Activated CD4-positive, alpha-beta T cell treated with anti-CD3 and anti-CD28 coated beads, Interleukin-2, amount 10 ng/mL, durations not matched to agents 7 days and 5 days (primary cell): ENCODE data around the gene MTERF2. TPM values are rescaled to one million over a fixed set of nuclear protein-coding genes. Genes with fewer than 3 reads are reported as not detected.

ENCODE experiments used
- CTCF ChIA-PET: fragments of 350-600 bp; sonication (Branson Sonifier 250); formaldehyde crosslinking; loops from one replicate; lab custom pipeline; 2021; ENCODE audit warnings: antibody characterized with exemption; lab: Charles Lee
- POLR2A ChIA-PET: fragments of 350-600 bp; sonication (Branson Sonifier 250); formaldehyde crosslinking; loops from one replicate; lab custom pipeline; 2021; ENCODE audit warnings: antibody characterized with exemption; lab: Charles Lee
- DNase-seq: peaks from one replicate; pipeline ENCODE4 v3.0.0-alpha.2; 2020
- H3K27ac Mint-ChIP-seq: one replicate; pipeline ENCODE4 v1.8.0; 2021; ENCODE audit warnings: mild to moderate bottlenecking, moderate library complexity, mixed read lengths
- H3K27me3 Mint-ChIP-seq: one replicate; pipeline ENCODE4 v1.8.0; 2021; ENCODE audit warnings: mixed read lengths
- H3K36me3 Mint-ChIP-seq: one replicate; pipeline ENCODE4 v1.8.0; 2021; ENCODE audit warnings: low read depth, mixed read lengths
- H3K4me1 Mint-ChIP-seq: one replicate; pipeline ENCODE4 v1.8.0; 2021; ENCODE audit warnings: mixed read lengths
- H3K4me3 Mint-ChIP-seq: one replicate; pipeline ENCODE4 v1.8.0; 2021; ENCODE audit warnings: mild to moderate bottlenecking, moderate library complexity, mixed read lengths
- H3K9me3 Mint-ChIP-seq: one replicate; pipeline ENCODE4 v1.8.0; 2021; ENCODE audit warnings: mixed read lengths
- total RNA-seq, 2 experiments: library from RNA; stranded (reverse); gene quantifications; one replicate each; pipeline ENCODE4 v1.2.3, GENCODE V29; 2021

MTERF2 gene
- total RNA-seq, 2 experiments from 2014 or later, result 6.8 to 7.7 TPM

GRCh38 chr12:106984588-106985137 lies 2.3 kb downstream of the MTERF2 start:
- Mint-ChIP-seq H3K36me3 (peaks cover 23% of the 10 kb centered on the region), H3K4me3 (no peak overlapping the region), H3K9me3 (peaks cover 5% of the 10 kb centered on the region), H3K27ac (no peak overlapping the region), H3K4me1 (peaks cover 39% of the 10 kb centered on the region), H3K27me3 (no peaks in the 10 kb centered on the region)
- no peak for DNase-seq
- POLR2A ChIA-PET, result no interaction called here
- CTCF ChIA-PET, result interaction anchor here (2.4 kb wide), 1 partner anchor 29 kb away, joined by 6 read pairs; the partner anchor contains the start of gene TMEM263

- CTCF ChIA-PET, result interaction anchor here (2.4 kb wide), 1 partner anchor 26 kb away, joined by 6 read pairs; the partner anchor contains the start of gene TMEM263
- H3K9me3 Mint-ChIP-seq, result peaks cover 5% of the 10 kb centered on the region
- H3K36me3 Mint-ChIP-seq, result peaks cover 29% of the 10 kb centered on the region
- peaks cover 34% of the 10 kb centered on the region for H3K4me1 Mint-ChIP-seq
- no peak overlapping the region for H3K4me3 Mint-ChIP-seq
- H3K27me3 Mint-ChIP-seq, result no peaks in the 10 kb centered on the region
- no peak for DNase-seq
- no peak overlapping the region for H3K27ac Mint-ChIP-seq
- POLR2A ChIA-PET, result no interaction called here
Measured at GRCh38 chr12:106982229-106982628, 4.7 kb downstream of the MTERF2 start.

DNA sequence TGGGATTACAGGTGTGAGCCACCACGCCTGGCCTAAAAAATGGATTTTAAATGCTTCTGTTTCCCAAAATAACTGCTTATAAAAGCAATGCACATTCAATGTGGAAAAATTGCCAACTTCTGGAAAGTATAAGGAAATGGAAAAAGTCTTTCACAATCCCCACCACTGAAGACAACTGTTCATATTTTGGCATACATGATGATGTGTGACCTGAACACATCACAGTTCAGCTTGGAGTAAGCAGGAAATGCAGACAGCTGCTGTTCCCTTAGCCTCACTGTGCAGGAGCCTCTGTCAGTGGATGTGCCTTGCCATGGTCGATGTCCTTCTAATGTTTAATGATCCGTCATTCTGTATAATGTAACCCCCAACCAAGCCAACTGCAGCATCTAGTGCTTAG lies 5.2 kb downstream of the MTERF2 start:
- Mint-ChIP-seq H3K4me1 (peaks cover 31% of the 10 kb centered on the region), H3K36me3 (peaks cover 29% of the 10 kb centered on the region), H3K27ac (no peak overlapping the region), H3K9me3 (peaks cover 5% of the 10 kb centered on the region), H3K4me3 (no peak overlapping the region), H3K27me3 (no peaks in the 10 kb centered on the region)
- POLR2A ChIA-PET, result no interaction called here
- DNase-seq, result no peak
- CTCF ChIA-PET, result interaction anchor here (1.1 kb wide), 1 partner anchor 9 kb away, joined by 5 read pairs; no protein-coding TSS in a partner anchor

DNA sequence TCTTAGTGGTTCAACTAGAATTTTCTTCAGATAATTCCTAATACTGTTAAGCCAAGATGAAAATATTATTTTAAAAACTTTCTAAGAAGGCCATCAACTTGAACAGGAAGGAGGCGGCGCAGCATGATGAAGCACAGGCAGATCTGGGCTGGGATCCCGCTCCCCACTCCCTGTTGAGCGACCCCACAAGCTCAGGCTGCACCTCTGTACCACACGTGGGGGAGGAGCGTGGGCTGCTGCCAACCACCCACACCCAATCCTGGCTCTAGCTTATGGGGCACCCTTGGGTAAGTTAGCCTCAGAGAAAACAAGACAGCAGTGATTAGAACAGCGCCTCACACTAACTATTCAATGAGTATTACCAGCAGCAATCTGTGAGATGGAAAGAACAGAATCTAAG lies 6.0 kb downstream of the MTERF2 start:
- POLR2A ChIA-PET, result no interaction called here

GRCh38 chr12:106978035-106978800 lies 8.7 kb downstream of the MTERF2 start:
- Mint-ChIP-seq H3K9me3 (no peaks in the 10 kb centered on the region), H3K27ac (no peak overlapping the region), H3K27me3 (no peaks in the 10 kb centered on the region), H3K4me3 (no peak overlapping the region), H3K4me1 (no peaks in the 10 kb centered on the region), H3K36me3 (peaks cover 25% of the 10 kb centered on the region)
- DNase-seq, result no peak
- ChIA-PET POLR2A (no interaction called here), CTCF (interaction anchor here (1.3 to 1.7 kb wide), 2 partner anchors 9 to 23 kb away, joined by 3 read pairs; partner anchors contain the start of genes MTERF2 and TMEM263)

More for the DNA sequence above, 6.0 kb downstream of the MTERF2 start:
- peaks cover 23% of the 10 kb centered on the region for H3K4me1 Mint-ChIP-seq
- H3K9me3 Mint-ChIP-seq, result peaks cover 5% of the 10 kb centered on the region
- no peaks in the 10 kb centered on the region for H3K27me3 Mint-ChIP-seq
- DNase-seq, result no peak
- peak overlapping the region; percentile 39 for H3K27ac Mint-ChIP-seq
- H3K36me3 Mint-ChIP-seq, result peaks cover 33% of the 10 kb centered on the region
- H3K4me3 Mint-ChIP-seq, result no peak overlapping the region
- CTCF ChIA-PET, result interaction anchor here (0.9 to 1.2 kb wide), 3 partner anchors 10 to 42 kb away, joined by 3 to 5 read pairs (median 3); no protein-coding TSS in a partner anchor

DNA sequence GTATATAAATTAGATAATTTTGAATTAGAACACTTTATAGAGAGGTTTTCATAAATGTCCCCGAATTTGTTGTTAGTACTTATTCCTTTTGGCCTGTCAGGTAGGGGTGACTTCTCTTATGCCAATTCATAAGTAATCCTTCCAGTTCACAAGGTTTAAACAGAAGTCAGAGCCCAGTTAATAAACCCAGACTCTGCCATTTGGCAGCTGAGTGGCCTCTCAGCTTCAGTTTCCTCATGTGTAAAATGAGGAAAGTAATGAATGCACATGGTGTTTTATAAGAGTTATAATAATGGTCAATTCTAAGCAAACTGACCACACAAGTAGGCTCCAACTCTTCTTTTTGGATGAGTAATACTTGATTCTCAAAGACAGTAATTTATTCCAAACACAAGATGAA lies 10.3 kb downstream of the MTERF2 start:
- POLR2A ChIA-PET, result no interaction called here
- CTCF ChIA-PET, result interaction anchor here (0.7 to 1.7 kb wide), 3 partner anchors 11 to 600 kb away, joined by 3 read pairs; partner anchors contain the start of genes MTERF2 and TMEM263
- no peak overlapping the region for H3K4me3 Mint-ChIP-seq
- no peaks in the 10 kb centered on the region for H3K9me3 Mint-ChIP-seq
- no peaks in the 10 kb centered on the region for H3K27me3 Mint-ChIP-seq
- H3K4me1 Mint-ChIP-seq, result no peaks in the 10 kb centered on the region
- H3K27ac Mint-ChIP-seq, result no peak overlapping the region
- DNase-seq, result no peak
- H3K36me3 Mint-ChIP-seq, result peaks cover 29% of the 10 kb centered on the region

DNA sequence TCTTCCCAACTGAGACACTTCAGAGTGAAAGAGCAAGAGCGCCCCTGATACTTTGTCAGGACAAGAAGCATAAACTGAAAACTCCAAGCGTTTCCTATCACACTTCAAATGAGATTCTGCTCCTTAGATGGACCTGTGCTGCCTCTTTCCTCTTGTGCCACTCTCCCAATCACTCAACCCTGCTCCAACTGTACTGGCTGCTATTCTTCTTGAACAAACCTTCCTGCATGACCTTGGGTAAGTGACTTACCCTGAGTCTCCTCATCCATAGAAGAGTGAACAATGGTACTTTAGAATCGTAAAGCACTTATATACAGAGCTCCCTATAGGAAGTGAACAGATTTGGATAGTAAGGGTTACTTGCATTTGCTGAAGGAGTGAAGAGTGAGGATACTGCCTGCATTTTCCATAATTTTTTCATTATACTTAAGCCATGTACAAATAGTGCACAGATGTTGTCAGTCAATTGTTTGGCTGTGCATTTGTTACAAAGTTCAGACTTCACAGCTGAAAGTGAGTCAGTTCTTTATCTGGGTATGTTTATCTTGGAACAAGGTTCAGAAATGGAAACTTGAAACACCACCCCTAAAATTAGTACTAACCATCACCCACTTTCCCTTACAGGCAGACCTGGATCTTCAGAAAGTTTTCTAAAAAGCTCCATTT lies 10.8 kb downstream of the MTERF2 start:
- Mint-ChIP-seq H3K4me1 (no peaks in the 10 kb centered on the region), H3K27ac (no peak overlapping the region), H3K27me3 (no peaks in the 10 kb centered on the region), H3K36me3 (peaks cover 33% of the 10 kb centered on the region), H3K4me3 (no peak overlapping the region), H3K9me3 (no peaks in the 10 kb centered on the region)
- no peak for DNase-seq
- POLR2A ChIA-PET, result no interaction called here
- CTCF ChIA-PET, result interaction anchor here (0.7 to 1.7 kb wide), 2 partner anchors 11 to 599 kb away, joined by 3 read pairs; partner anchors contain the start of gene MTERF2

DNA sequence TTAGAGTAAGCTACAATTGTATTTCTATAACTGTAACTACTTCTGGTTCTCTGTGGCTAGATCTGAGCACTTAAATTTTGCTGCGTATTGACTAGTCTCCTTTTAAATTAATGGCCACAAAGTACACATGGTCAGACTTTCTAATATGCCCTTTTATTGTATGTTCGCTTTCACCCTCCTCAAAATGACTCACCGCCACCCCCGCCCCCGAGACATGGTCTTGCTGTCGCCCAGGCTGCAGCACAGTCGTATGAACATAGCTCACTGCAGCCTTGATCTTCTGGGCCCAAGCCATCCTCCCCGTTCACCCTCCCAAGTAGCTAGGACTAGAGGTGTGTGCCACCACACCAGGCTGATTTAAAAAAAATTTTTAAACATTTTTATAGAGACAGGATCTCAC lies 11.8 kb downstream of the MTERF2 start:
- H3K27ac Mint-ChIP-seq, result no peak overlapping the region
- no peaks in the 10 kb centered on the region for H3K9me3 Mint-ChIP-seq
- ChIA-PET POLR2A (no interaction called here), CTCF (interaction anchor here (1.3 kb wide), 1 partner anchor 10 kb away, joined by 3 read pairs; no protein-coding TSS in a partner anchor)
- no peak for DNase-seq
- H3K4me1 Mint-ChIP-seq, result no peaks in the 10 kb centered on the region
- H3K27me3 Mint-ChIP-seq, result no peaks in the 10 kb centered on the region
- no peak overlapping the region for H3K4me3 Mint-ChIP-seq
- peaks cover 39% of the 10 kb centered on the region for H3K36me3 Mint-ChIP-seq

DNA sequence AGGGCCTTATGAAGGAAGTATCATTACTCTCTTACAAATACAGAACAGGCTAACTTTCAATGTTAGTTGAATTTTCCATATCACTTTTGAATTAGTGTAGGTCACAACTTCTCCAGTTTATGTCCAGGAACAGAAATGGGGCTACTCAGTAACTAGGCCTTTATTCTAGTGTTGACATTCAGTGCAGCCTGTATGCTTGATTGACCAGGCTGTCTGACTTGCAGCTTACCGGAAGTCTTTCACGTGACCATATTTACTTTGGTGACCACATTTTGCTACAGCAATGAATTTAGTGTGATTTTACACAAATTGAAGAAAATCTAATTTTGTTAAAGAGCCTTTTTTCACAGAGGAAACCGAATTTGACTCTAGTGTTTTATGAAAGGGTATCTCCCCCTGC lies 12.4 kb downstream of the MTERF2 start:
- Mint-ChIP-seq H3K36me3 (peaks cover 42% of the 10 kb centered on the region), H3K4me3 (no peak overlapping the region), H3K9me3 (no peaks in the 10 kb centered on the region), H3K27ac (no peak overlapping the region), H3K27me3 (no peaks in the 10 kb centered on the region), H3K4me1 (no peaks in the 10 kb centered on the region)
- ChIA-PET POLR2A (no interaction called here), CTCF (interaction anchor here (1.3 kb wide), 1 partner anchor 9 kb away, joined by 3 read pairs; no protein-coding TSS in a partner anchor)
- no peak for DNase-seq

GRCh38 chr12:106973545-106973944 lies 13.4 kb downstream of the MTERF2 start:
- DNase-seq, result no peak
- CTCF ChIA-PET, result interaction anchor here (0.5 kb wide), 1 partner anchor 670 kb away, joined by 3 read pairs; no protein-coding TSS in a partner anchor
- Mint-ChIP-seq H3K27me3 (no peaks in the 10 kb centered on the region), H3K9me3 (no peaks in the 10 kb centered on the region), H3K36me3 (peaks cover 42% of the 10 kb centered on the region), H3K4me1 (no peaks in the 10 kb centered on the region), H3K27ac (no peak overlapping the region), H3K4me3 (no peak overlapping the region)
- POLR2A ChIA-PET, result no interaction called here

DNA sequence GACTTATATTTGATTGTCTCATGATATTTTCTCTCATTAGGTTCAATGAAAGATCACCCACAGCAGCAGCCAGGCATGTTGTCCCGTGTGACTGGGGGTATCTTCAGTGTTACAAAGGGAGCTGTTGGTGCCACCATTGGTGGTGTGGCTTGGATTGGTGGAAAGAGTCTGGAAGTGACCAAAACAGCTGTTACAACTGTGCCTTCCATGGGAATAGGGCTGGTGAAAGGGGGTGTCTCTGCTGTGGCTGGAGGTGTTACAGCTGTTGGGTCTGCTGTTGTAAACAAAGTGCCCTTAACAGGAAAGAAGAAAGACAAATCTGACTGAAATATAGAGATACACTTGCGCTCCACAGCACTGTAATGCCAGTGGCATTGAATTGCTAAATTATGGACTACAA lies 15.9 kb downstream of the MTERF2 start:
- Mint-ChIP-seq H3K36me3 (peaks cover 46% of the 10 kb centered on the region), H3K4me3 (no peak overlapping the region), H3K27ac (no peak overlapping the region), H3K4me1 (no peaks in the 10 kb centered on the region), H3K27me3 (no peaks in the 10 kb centered on the region), H3K9me3 (no peaks in the 10 kb centered on the region)
- ChIA-PET CTCF (no interaction called here), POLR2A (no interaction called here)
- DNase-seq, result no peak

GRCh38 chr12:106964526-106964925 lies 22.4 kb downstream of the MTERF2 start:
- no peaks in the 10 kb centered on the region for H3K9me3 Mint-ChIP-seq
- ChIA-PET POLR2A (no interaction called here), CTCF (interaction anchor here (0.5 kb wide), 1 partner anchor 666 kb away, joined by 3 read pairs; no protein-coding TSS in a partner anchor)
- H3K27ac Mint-ChIP-seq, result no peak overlapping the region
- H3K4me3 Mint-ChIP-seq, result no peak overlapping the region
- no peak for DNase-seq
- no peaks in the 10 kb centered on the region for H3K27me3 Mint-ChIP-seq
- H3K36me3 Mint-ChIP-seq, result peaks cover 31% of the 10 kb centered on the region
- H3K4me1 Mint-ChIP-seq, result peaks cover 12% of the 10 kb centered on the region
